GM18499 (cell line): ENCODE measurements around the gene TUBA8.
"Not testable (repeated sequence)": the region's sequence is repeated elsewhere in the genome, so short reads cannot be mapped to it uniquely, and the experiment has no call there.

Source experiments
- ATAC-seq: cut with Tn5 transposase; IDR thresholded peaks from one replicate; pipeline ENCODE4 v1.9.1; 2021; ENCODE audit warnings: moderate number of reproducible peaks; ENCODE audit not compliant: insufficient read depth, unreplicated experiment

TUBA8 gene

GRCh38 chr22:18103527-18104269, 6.9 kb upstream of the TUBA8 start:
- ATAC-seq: no peak

DNA sequence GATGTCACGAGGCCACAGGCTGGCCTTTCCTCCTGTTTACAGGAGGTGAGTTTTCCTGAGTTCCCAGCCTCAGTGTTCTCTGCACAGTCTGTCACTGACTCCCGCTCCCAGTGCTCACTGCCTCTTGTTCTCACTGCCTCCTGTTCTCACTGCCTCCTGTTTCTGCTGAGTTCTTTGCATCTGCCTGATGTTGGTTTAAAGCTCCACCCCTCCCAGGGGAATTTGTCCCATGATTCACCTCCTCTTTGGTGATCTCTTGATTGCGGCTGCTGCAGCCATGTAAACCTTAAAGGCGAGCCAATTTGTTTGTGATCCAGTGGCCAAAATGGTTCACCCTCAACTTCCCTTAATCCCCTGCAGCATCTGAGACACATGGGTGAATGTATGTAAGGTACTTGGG, 6.0 kb upstream of the TUBA8 start:
- ATAC-seq: no peak

GRCh38 chr22:18105981-18106380, 4.6 kb upstream of the TUBA8 start:
- not testable (repeated sequence) for ATAC-seq

GRCh38 chr22:18106550-18107341, 3.9 kb upstream of the TUBA8 start:
- ATAC-seq: not testable (repeated sequence)

DNA sequence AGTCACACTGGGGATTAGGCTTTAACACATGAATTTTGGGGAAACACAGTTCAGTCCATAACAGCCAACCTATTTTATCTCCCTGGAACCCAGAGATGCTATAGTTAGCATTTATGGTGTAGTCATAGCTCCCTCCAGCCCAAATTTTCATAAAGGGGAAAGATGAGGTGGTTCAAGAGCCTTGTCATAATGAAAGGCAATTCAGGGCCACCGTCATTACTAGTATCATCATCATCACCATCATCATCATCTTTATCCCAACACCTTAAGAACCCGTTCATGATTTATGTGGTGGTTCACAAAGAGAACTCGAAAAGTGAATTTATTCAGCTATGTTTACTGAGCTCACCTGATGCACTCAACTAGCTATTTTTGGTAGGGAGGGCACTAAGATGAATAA, 2.4 kb upstream of the TUBA8 start:
- no peak for ATAC-seq

DNA sequence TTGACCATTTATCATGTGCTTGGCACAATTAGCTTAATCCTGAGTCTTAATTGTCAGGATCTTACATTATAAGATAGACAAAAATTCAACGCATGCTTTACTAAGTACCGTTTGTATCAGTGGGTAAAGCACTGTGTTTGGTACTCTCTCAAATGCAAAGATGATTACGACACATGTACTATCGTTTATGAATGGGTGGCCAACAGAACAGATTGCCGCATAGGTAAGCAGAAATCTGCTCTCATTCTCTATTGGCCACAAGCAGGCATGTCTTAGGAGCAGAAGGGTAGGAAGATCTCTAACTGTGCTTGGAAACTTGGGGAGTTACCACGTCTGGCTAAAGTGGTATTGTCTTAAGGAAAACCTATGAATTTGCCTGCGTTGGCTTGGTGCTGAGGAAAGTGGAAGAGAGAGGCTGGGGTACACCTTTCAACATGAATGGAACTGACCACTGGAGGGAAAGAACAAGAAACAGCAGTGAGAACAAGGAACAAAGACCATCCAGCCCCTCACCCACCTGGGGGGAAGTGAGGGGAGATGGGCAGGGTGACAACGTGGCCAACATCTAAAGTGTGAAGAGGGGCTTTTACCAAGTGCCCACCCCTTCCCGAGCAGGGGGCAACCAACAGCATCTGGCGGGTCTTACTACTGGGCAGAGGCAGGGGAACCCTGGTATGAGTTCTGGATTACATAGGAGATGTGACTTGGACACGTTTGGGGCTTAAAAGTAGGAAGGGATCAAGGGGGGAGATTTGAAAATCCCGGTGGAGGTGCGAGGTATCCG, 1.0 kb upstream of the TUBA8 start:
- ATAC-seq: no peak

DNA sequence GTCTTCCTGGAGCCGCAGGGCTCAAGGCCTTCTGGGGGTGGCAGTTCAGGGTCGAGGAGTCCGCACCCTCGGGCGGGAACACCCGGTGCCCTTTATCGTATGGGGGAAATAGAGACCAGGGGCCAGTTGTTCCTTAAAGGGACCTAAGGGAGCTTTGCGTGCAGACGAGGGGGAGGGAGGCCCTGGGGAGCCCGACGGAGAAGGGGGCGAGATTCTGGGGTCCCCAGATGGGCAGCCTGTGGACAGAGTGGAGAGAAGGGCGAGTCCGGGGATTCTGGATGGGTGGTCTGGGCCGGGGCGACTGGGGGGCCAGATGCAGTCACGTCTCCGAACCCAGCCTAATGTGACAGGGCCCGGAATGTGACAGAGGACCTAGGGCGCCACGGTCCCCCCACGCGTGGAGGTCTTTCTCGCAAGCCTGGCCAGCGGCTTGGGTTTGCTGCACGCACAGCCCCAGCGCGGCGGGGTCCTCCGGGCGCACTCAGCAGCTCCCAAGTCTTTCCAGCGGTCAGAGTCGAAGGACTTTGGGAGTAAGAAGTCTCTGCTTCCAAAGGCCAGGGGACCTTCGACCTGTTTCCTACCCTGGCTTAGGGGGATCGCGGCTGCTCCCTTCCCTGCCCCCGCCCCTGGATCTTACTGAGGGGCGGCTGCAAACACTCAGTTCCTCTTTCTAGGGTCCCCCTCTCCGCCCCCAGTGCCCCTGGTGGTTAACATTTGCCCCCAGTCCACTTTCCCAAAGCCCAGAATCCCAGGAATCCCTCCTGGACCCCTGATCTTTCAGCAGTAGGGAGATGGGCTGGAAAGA, 547 bp downstream of the TUBA8 start:
- ATAC-seq: no peak

DNA sequence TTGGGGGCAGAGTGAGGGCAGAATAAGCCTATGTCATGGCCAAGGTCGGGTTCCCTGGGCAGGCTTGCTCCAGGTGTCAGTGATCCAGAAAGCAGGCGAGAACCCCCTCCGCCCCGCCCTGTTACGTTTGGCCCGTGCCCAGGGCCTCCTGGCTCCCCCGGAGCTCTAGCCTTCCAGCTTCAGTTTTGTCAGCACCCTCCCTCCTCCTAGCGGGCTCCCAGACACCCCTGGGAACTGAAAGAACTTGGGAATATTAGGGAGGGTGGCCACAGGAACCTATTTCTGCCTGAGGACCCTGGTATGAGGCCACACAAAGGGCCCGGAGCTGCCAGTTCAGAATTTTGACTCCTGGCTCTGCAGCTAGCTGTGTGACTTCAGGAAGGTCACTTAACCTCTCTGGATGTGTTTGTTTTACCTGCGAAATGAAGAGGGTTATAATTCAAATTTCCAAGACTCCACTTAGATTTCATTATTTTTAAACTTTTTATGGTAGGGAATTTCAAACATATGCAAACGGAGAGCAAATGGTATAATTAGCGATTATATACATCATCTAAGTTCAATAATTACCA, 1.2 kb downstream of the TUBA8 start:
- no peak for ATAC-seq

- ATAC-seq: no peak
Observed at GRCh38 chr22:18112440-18112839, 1.8 kb downstream of the TUBA8 start.

DNA sequence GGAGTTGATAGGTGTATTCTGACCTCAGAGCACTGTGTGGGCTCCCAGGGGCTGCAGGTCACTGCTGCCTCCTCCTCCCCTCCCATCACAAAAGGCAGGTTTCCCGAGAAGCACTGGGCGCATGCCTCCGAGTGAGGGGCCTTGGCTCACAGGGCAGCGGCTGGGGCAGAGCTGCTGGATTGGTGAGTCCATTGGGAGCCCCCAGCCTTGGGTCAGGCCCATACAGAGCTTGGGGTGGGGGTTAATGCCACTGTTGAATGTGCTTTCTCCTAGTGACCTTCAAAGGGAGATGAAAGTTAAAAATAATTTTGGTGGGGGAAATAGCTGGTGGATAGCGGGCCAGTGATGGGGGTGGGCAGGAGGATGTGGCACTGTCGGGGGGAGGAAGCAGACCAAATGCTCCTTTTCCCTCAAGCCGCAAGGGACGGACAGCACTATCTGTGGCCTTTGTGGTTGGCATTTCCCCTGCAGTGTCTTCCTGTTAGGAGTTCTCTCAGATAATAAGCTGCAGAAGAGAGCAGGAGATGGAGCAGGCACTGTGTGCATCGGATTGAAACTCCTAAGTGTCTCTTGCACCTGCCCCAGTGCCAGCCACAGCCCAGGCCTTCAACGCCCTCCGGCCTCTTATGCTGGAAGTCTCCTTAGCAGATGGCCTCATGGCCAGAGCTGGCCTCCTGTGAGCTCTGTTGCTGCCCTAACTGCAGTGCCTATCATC, 3.2 kb downstream of the TUBA8 start:
- ATAC-seq: no peak

DNA sequence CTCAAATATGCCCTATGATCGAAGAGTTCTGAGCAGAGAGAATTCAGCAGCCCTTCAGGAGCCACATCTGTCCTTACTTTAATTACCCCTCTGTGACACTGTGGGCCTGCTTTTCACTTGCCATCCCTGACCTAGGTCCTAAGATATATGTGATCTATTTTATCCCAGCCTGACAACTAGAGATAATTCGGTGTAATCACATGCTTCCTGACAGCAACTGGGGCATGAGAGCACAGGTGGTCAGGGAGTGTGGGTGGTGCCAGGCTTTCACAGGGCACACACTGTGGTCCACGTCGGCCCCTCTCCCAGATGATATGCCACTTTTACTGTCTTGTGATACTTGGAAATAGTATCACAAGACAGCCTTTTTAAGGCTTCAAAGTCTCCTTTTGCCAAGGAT, 3.9 kb downstream of the TUBA8 start:
- ATAC-seq: no peak

DNA sequence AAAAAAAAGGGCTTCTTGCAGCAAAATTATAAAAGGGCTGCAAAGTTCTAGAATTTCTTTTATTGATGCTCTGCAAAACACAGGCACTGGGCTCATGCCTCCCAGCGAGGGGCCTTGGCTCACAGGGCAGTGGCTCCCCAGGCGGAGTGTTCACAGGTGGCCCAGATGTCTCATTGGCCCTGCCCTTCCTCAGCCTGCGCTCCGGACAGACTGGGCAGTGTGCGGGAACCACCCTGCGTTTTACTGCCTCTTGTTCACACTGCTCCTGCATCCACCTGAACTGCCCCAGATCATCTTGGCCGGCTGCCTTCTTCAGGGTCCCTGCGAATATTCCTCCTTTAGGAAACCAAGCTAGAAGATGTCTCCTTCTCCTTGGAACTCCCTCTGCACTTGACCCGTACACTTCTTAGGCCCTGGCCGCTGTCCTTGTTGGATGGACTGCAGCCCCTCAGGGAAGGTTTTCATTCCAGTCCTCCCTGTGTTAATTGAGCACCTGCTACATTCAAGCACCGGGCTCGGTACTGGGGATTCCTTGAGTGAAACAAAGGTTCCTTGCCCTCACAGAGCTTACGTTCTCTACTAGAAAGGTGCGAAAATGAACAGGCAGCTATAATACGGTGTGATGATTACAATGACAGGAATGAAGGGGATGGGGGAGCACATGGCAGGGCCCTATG, 4.5 kb downstream of the TUBA8 start:
- ATAC-seq: no peak

DNA sequence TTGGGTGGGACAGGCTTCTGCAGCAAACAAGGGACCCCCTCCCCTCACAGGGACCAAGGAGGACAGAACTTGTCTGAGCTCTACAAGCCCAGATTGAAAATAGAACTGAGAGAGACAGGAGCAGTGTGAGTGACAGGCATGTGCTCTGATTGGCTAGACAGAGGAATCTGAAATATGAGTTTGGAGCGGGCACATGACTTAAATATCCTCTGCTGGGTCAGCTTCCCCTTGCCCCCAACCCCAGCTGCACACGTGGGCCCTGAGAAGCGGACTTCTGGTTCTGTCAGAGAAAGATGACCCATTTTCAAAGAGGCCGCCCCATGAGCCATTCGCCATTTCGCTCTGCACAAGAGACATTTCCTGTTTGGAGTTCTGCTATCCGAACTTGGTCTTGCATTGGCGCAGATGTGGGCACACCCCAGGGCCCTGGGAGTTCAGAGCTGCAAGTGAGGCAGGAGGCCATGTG, 5.3 kb downstream of the TUBA8 start:
- no peak for ATAC-seq

- no peak for ATAC-seq
Observed at GRCh38 chr22:18116634-18117033, 6.0 kb downstream of the TUBA8 start.

- ATAC-seq: no peak
Observed at GRCh38 chr22:18118345-18118915, 7.8 kb downstream of the TUBA8 start.

GRCh38 chr22:18119409-18120110, 9.0 kb downstream of the TUBA8 start:
- ATAC-seq: no peak

- no peak for ATAC-seq
Observed at GRCh38 chr22:18120857-18121256, 10.2 kb downstream of the TUBA8 start.

- ATAC-seq: no peak
Observed at GRCh38 chr22:18121506-18121905, 10.9 kb downstream of the TUBA8 start.
